Glutamatergic neuron (in vitro differentiated cells): ENCODE measurements around the gene GFOD1. TPM values are rescaled to one million over a fixed set of nuclear protein-coding genes. Genes with fewer than 3 reads are reported as not detected.
"Not testable (repeated sequence)": the region's sequence is repeated elsewhere in the genome, so short reads cannot be mapped to it uniquely, and the experiment has no call there.

Experiments
- DNase-seq: peaks from one replicate; pipeline ENCODE4 v3.0.0; 2022
- H3K27ac Mint-ChIP-seq: one replicate; pipeline ENCODE4 v1.8.0; 2020; ENCODE audit warnings: mild to moderate bottlenecking, mixed read lengths, inconsistent platforms; ENCODE audit not compliant: unreplicated experiment
- H3K27me3 Mint-ChIP-seq: one replicate; pipeline ENCODE4 v1.8.0; 2020; ENCODE audit warnings: mild to moderate bottlenecking, moderate library complexity, mixed read lengths, inconsistent platforms; ENCODE audit not compliant: unreplicated experiment
- H3K36me3 Mint-ChIP-seq: one replicate; pipeline ENCODE4 v1.8.0; 2020; ENCODE audit warnings: mild to moderate bottlenecking, mixed read lengths, inconsistent platforms; ENCODE audit not compliant: unreplicated experiment
- H3K4me1 Mint-ChIP-seq: one replicate; pipeline ENCODE4 v1.8.0; 2020; ENCODE audit warnings: mild to moderate bottlenecking, low read depth, mixed read lengths, inconsistent platforms; ENCODE audit not compliant: unreplicated experiment
- H3K4me3 Mint-ChIP-seq: one replicate; pipeline ENCODE4 v1.8.0; 2020; ENCODE audit warnings: mild to moderate bottlenecking, mixed read lengths, inconsistent platforms; ENCODE audit not compliant: unreplicated experiment
- H3K9me3 Mint-ChIP-seq: one replicate; pipeline ENCODE4 v1.8.0; 2020; ENCODE audit warnings: mild to moderate bottlenecking, moderate library complexity, mixed read lengths, inconsistent platforms; ENCODE audit not compliant: unreplicated experiment
- total RNA-seq: library from RNA; stranded (reverse); fragmentation: NEBNext Ultra II Directional; extraction: Animal tissue kit (Norgen Biotek cat#: 25700); gene quantifications from one replicate; pipeline ENCODE4 v1.2.1, GENCODE V29; 2021; ENCODE audit not compliant: unreplicated experiment
- TF ChIP-seq, protein P1 (sequence below): fragments of 200-600 bp; sonication (generic); IDR thresholded peaks from one replicate; pipeline ENCODE4 v1.5.0; 2021; ENCODE audit not compliant: partially characterized antibody, unreplicated experiment

Gene GFOD1
- total RNA-seq, 1 donor from 2014 or later: 4.1 TPM

- H3K27me3 Mint-ChIP-seq: peaks cover 4% of the 10 kb centered on the region
These were observed 24.7 kb upstream of the GFOD1 start for GRCh38 chr6:13511913-13512717.

DNA sequence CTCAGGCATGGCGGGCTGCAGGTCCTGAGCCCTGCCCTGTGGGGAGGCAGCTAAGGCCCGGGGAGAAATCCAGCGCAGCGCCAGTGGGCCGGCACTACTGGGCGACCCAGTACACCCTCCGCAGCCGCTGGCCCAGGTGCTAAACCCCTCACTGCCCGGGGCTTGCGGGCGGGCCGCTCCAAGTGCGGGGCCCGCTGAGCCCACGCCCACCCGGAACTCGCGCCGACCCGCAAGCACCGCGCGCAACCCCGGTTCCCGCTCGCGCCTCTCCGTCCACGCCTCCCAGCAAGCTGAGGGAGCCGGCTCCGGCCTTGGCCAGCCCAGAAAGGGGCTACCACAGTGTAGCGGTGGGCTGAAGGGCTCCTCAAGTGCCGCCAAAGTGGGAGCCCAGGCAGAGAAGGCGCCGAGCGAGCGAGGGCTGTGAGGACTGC lies 23.8 kb upstream of the GFOD1 start:
- H3K4me3 Mint-ChIP-seq, H3K9me3 Mint-ChIP-seq, H3K27me3 Mint-ChIP-seq, H3K4me1 Mint-ChIP-seq, H3K27ac Mint-ChIP-seq, DNase-seq: not testable (repeated sequence)
- peaks cover 14% of the 10 kb centered on the region for H3K36me3 Mint-ChIP-seq

More at GRCh38 chr6:13511913-13512717, 24.7 kb upstream of the GFOD1 start:
- Mint-ChIP-seq H3K27ac (no peak overlapping the region), H3K9me3 (peaks cover 9% of the 10 kb centered on the region), H3K36me3 (peaks cover 14% of the 10 kb centered on the region), H3K4me3 (no peak overlapping the region), H3K4me1 (no peaks in the 10 kb centered on the region)
- TF ChIP-seq, protein P1, sequence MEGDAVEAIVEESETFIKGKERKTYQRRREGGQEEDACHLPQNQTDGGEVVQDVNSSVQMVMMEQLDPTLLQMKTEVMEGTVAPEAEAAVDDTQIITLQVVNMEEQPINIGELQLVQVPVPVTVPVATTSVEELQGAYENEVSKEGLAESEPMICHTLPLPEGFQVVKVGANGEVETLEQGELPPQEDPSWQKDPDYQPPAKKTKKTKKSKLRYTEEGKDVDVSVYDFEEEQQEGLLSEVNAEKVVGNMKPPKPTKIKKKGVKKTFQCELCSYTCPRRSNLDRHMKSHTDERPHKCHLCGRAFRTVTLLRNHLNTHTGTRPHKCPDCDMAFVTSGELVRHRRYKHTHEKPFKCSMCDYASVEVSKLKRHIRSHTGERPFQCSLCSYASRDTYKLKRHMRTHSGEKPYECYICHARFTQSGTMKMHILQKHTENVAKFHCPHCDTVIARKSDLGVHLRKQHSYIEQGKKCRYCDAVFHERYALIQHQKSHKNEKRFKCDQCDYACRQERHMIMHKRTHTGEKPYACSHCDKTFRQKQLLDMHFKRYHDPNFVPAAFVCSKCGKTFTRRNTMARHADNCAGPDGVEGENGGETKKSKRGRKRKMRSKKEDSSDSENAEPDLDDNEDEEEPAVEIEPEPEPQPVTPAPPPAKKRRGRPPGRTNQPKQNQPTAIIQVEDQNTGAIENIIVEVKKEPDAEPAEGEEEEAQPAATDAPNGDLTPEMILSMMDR: no peak
- DNase-seq: no peak

GRCh38 chr6:13510433-13510832 lies 23.0 kb upstream of the GFOD1 start:
- H3K4me1 Mint-ChIP-seq, H3K9me3 Mint-ChIP-seq, H3K4me3 Mint-ChIP-seq, H3K27me3 Mint-ChIP-seq, H3K27ac Mint-ChIP-seq, DNase-seq: not testable (repeated sequence)
- H3K36me3 Mint-ChIP-seq: peaks cover 14% of the 10 kb centered on the region

- Mint-ChIP-seq H3K27me3 (peaks cover 1% of the 10 kb centered on the region), H3K4me3 (no peak overlapping the region), H3K27ac (no peak overlapping the region), H3K4me1 (no peaks in the 10 kb centered on the region), H3K9me3 (peaks cover 9% of the 10 kb centered on the region), H3K36me3 (peaks cover 8% of the 10 kb centered on the region)
- no peak for DNase-seq
- TF ChIP-seq, protein P1: no peak
These were observed 21.6 kb upstream of the GFOD1 start for GRCh38 chr6:13508711-13509705.

- H3K4me1 Mint-ChIP-seq: no peaks in the 10 kb centered on the region
- no peak for DNase-seq
- H3K9me3 Mint-ChIP-seq: peaks cover 6% of the 10 kb centered on the region
- TF ChIP-seq, protein P1: no peak
- H3K27ac Mint-ChIP-seq: no peak overlapping the region
- peaks cover 8% of the 10 kb centered on the region for H3K36me3 Mint-ChIP-seq
- H3K4me3 Mint-ChIP-seq: no peak overlapping the region
- peaks cover 1% of the 10 kb centered on the region for H3K27me3 Mint-ChIP-seq
These were observed 20.0 kb upstream of the GFOD1 start for GRCh38 chr6:13507306-13507860.
